ENCODE data around the gene OVCA2. TPM values are rescaled to one million over a fixed set of nuclear protein-coding genes. Genes with fewer than 3 reads are reported as not detected.

OVCA2 gene
- polyA plus RNA-seq, 1 experiment = 56.7 TPM

DNA sequence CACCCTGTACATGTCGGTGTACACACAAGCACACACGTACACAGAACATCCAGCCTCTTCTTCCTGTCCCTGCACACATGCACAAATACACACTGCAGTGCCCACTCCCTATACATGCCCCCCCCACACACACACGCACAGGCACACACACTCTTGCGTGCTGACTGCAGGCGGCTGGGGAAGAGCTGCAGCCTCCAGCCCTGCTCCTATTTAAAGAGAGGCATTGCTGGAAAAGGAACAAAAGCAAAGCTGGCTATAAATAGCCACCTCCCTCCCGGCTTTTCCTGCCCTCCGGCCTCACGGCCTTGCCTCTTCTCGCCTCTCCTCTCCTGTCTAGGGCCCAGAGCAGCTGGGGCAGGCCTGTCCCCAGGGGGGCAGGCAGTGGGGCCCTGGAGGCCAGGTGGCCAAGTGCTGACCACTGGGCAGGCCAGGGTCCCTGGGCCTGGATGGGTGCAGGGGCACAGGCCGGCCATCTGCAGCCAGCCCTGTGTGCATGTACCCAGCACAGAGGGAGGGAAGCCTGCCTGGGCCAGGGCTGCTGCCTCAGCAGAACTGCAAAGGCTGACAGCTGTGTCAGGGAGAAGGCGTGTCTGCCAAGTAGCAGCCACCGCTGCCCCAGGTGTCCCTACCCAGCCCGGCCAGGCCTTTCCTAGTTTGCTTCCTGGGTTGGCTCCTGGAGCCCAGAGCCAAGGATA lies 42.1 kb upstream of the OVCA2 start:
- no peaks in the 10 kb centered on the region for H3K36me3 ChIP-seq (ENCODE audit: control insufficient read depth, insufficient read depth, low read length)
- H3K4me3 ChIP-seq (ENCODE audit: low read depth, low read length) = no peak overlapping the region
- DNase-seq (ENCODE audit: low read depth) = no peak
- ChIA-PET CTCF (interaction anchor here (0.9 to 1.8 kb wide), 2 partner anchors 26 kb away, joined by 3 to 5 read pairs; no protein-coding TSS in a partner anchor), POLR2A (no interaction called here)
- TF ChIP-seq, protein P1, sequence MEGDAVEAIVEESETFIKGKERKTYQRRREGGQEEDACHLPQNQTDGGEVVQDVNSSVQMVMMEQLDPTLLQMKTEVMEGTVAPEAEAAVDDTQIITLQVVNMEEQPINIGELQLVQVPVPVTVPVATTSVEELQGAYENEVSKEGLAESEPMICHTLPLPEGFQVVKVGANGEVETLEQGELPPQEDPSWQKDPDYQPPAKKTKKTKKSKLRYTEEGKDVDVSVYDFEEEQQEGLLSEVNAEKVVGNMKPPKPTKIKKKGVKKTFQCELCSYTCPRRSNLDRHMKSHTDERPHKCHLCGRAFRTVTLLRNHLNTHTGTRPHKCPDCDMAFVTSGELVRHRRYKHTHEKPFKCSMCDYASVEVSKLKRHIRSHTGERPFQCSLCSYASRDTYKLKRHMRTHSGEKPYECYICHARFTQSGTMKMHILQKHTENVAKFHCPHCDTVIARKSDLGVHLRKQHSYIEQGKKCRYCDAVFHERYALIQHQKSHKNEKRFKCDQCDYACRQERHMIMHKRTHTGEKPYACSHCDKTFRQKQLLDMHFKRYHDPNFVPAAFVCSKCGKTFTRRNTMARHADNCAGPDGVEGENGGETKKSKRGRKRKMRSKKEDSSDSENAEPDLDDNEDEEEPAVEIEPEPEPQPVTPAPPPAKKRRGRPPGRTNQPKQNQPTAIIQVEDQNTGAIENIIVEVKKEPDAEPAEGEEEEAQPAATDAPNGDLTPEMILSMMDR (IDR thresholded peaks at IDR 0.05; ENCODE audit: insufficient read depth, low read depth, low read length) = no peak
- H3K27me3 ChIP-seq (ENCODE audit: control insufficient read depth, insufficient read depth, low read length) = peaks cover 2% of the 10 kb centered on the region

DNA sequence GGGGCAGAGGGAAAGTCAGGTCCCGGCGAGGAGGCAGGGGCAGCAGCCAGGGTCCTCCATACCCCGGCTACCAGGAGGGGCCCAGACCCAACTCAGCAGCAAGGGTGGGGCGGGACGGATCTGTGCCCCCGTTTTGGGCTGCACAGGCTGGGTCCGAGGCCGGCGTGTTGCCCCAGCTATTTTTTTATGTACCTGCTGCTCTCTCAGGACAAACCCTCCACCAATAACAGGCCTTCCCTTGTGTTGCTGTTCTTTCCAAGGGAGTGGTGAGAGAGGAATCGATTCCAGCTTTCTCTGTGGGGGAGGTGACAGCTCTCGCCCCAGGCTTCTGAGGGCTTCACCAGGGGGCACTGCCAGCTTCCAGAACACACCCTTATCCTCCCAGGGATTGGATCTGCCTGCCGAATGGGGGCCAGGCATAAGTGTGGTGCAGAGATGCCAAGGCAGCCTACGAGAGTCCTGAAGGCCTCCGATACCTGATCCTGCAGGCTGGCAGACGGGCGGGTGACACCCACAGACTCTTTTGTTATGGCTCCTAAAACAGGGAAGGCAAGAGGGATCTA lies 39.0 kb upstream of the OVCA2 start:
- CTCF ChIA-PET = interaction anchor here (0.7 to 1.6 kb wide), 3 partner anchors 22 to 862 kb away, joined by 3 to 4 read pairs (median 3); no protein-coding TSS in a partner anchor
- no peak for DNase-seq (ENCODE audit: low read depth)
- H3K36me3 ChIP-seq (ENCODE audit: control insufficient read depth, insufficient read depth, low read length) = no peaks in the 10 kb centered on the region
- POLR2A ChIA-PET = no interaction called here
- no peak overlapping the region for H3K4me3 ChIP-seq (ENCODE audit: low read depth, low read length)
- H3K27me3 ChIP-seq (ENCODE audit: control insufficient read depth, insufficient read depth, low read length) = no peaks in the 10 kb centered on the region
- TF ChIP-seq, protein P1 (IDR thresholded peaks at IDR 0.05; ENCODE audit: insufficient read depth, low read depth, low read length) = no peak

DNA sequence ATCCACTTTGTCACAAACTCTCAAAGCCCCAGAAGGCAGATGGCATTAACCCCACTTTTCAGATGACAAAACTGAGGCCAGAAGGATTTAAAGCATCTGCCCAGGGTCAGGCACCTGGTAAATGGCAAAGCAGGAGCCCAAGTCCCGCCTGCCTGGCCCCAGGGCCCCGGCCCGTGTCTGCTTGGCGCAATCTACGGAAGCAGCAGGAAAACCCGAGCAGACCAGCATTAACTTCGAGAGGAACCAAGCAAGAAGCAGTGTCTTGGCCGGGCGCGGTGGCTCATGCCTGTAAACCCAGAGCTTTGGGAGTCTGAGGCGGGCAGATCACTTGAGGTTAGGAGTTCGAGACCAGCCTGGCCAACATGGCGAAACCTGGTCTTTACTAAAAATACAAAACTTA lies 38.3 kb upstream of the OVCA2 start:
- POLR2A ChIA-PET = no interaction called here
- DNase-seq (ENCODE audit: low read depth) = no peak
- CTCF ChIA-PET = interaction anchor here (1.6 kb wide), 1 partner anchor 120 kb away, joined by 4 read pairs; no protein-coding TSS in a partner anchor
- Histone ChIP-seq H3K36me3 (ENCODE audit: control insufficient read depth, insufficient read depth, low read length) (no peaks in the 10 kb centered on the region), H3K4me3 (ENCODE audit: low read depth, low read length) (no peak overlapping the region), H3K27me3 (ENCODE audit: control insufficient read depth, insufficient read depth, low read length) (peaks cover 2% of the 10 kb centered on the region; the same call in 1 of the 2 replicates)
- TF ChIP-seq, protein P1 (IDR thresholded peaks at IDR 0.05; ENCODE audit: insufficient read depth, low read depth, low read length) = no peak

DNA sequence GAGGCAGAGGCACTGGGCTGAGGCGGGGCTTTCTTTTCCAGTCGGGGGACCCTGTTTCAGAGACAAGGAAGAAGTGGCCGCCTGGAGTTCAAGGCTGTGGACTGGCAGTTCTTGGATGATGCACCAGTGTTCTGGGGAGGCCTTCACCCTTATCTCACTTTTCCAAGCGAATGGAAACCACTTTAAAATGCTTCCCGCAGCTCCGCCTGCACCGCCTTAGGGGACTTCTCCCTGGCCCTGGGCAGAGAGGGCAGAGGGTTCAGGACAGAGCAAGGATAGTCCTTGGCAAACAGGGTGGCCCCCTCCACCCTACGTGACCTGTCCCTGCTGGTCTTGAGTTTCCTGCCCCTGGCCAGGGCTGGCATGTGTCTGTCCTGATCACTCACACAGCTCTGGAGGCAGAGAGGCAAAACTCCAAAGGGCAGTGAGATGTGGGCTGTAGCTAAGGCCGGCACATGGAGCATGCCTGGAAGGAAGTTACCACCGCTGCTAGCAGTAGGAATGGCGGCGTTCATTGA lies 37.3 kb upstream of the OVCA2 start:
- DNase-seq (ENCODE audit: low read depth) = no peak
- TF ChIP-seq, protein P1 (IDR thresholded peaks at IDR 0.05; ENCODE audit: insufficient read depth, low read depth, low read length) = no peak
- Histone ChIP-seq H3K36me3 (ENCODE audit: control insufficient read depth, insufficient read depth, low read length) (no peaks in the 10 kb centered on the region), H3K27me3 (ENCODE audit: control insufficient read depth, insufficient read depth, low read length) (peaks cover 2% of the 10 kb centered on the region; the same call in 1 of the 2 replicates), H3K4me3 (ENCODE audit: low read depth, low read length) (no peak overlapping the region)
- POLR2A ChIA-PET = no interaction called here
- CTCF ChIA-PET = no interaction called here

DNA sequence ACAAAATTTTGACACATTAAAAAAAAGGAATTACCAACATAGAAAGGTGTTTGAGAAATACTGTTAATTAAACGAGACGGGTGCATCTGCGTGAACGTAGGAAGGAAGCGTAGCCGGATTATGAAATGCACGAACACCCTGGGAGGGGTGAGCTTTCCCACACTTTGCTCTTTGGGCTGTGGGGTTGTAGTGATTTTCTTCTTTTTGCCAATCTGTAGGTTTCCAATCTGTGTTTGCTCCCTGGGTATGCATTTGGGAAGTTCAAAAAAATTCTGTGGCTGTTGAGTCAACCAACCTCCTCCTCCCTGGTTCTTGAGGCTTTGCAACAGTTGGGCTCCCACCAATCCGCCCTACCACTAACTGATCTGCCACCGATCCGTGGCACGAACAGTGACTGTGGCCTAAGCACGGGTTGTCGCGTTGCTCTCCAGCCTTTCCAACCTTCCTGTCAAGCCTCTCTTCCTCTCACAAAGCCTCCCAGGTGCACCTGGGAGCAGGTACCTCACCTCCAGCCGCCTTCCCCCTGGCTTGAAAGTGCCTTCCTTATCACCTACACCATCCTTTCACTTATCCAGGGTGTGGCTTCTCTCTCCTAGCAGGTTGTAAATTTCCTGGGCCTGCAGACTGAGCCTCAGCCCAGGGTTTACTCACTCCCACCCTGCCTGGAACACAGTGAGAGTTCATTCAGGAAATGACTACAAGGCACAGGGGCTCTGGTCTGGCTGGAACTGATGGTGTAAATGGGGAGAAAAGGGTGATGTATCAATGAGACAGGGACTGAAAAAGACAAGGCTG lies 33.3 kb upstream of the OVCA2 start:
- Histone ChIP-seq H3K4me3 (ENCODE audit: low read depth, low read length) (no peak overlapping the region), H3K27me3 (ENCODE audit: control insufficient read depth, insufficient read depth, low read length) (peaks cover 2% of the 10 kb centered on the region; the same call in 1 of the 2 replicates), H3K36me3 (ENCODE audit: control insufficient read depth, insufficient read depth, low read length) (no peaks in the 10 kb centered on the region)
- ChIA-PET POLR2A (no interaction called here), CTCF (no interaction called here)
- TF ChIP-seq, protein P1 (IDR thresholded peaks at IDR 0.05; ENCODE audit: insufficient read depth, low read depth, low read length) = no peak
- DNase-seq (ENCODE audit: low read depth) = no peak
